Heart right ventricle (tissue), 16 donors: ENCODE results near the gene RCL1. TPM values are rescaled to one million over a fixed set of nuclear protein-coding genes. Genes with fewer than 3 reads are reported as not detected.

Experiments used
- ATAC-seq, 8 donors: fragments of 200-7000 bp; cut with Tn5 transposase; one replicate each; pipeline ENCODE4 v1.9.1; 2020; ENCODE audit warnings: mild to moderate bottlenecking in 8 of 8, moderate library complexity in 8 of 8, moderate number of reproducible peaks in 1 of 8
- DNase-seq, 2 donors: peaks; one replicate each; pipeline ENCODE4 v3.0.0-alpha.2; 2020
- H3K27ac ChIP-seq, 10 donors: fragments of 200-600 bp; sonication (generic) in 2 of 10; one replicate each; pipeline versions ENCODE4 v1.5.0 to v1.8.0; 2020 to 2022; ENCODE audit warnings: mild to moderate bottlenecking in 3 of 10
- H3K27me3 ChIP-seq, 7 donors: fragments of 200-600 bp; one replicate each; pipeline ENCODE4 v1.8.0; 2021 to 2022; ENCODE audit warnings: mild to moderate bottlenecking in 2 of 7
- H3K36me3 ChIP-seq, 9 donors: fragments of 200-600 bp; sonication (generic) in 1 of 9; one replicate each; pipeline versions ENCODE4 v1.5.0 to v1.8.0; 2020 to 2022; ENCODE audit warnings: mild to moderate bottlenecking in 2 of 9
- H3K4me1 ChIP-seq, 9 donors: fragments of 200-600 bp; sonication (generic) in 1 of 9; one replicate each; pipeline versions ENCODE4 v1.5.0 to v1.8.0; 2020 to 2022; ENCODE audit warnings: mild to moderate bottlenecking in 4 of 9
- H3K4me3 ChIP-seq, 10 donors: fragments of 200-600 bp; sonication (generic) in 2 of 10; one replicate each; pipeline versions ENCODE4 v1.5.0 to v1.8.0; 2020 to 2022; ENCODE audit warnings: mild to moderate bottlenecking in 7 of 10, moderate library complexity in 2 of 10
- H3K9me3 ChIP-seq, 11 donors: fragments of 200-600 bp in 10 of 11; sonication (generic) in 2 of 11; one replicate each; pipeline versions ENCODE4 v1.5.0 to v1.8.0; 2013 to 2022; ENCODE audit warnings: mild to moderate bottlenecking in 2 of 11, control low read depth in 1 of 11, moderate library complexity in 1 of 11
- CTCF ChIP-seq, 9 donors: fragments of 200-600 bp; sonication (generic) in 2 of 9; IDR thresholded peaks; one replicate each; pipeline versions ENCODE4 v1.5.0 to v1.8.0; 2021 to 2022; ENCODE audit warnings: antibody characterized with exemption in 9 of 9, mild to moderate bottlenecking in 5 of 9, moderate library complexity in 1 of 9
- WGBS, 2 donors: extraction: QIAGEN DNeasy Blood & Tissue Kit; methylation state at CpG; one replicate each; pipeline ENCODE4 v1.1.7; 2013; ENCODE audit warnings: inconsistent platforms in 1 of 2; 5-methylcytosine and 5-hydroxymethylcytosine counted together
- intact Hi-C, 10 donors: fragments of 100-400 bp; cut with DNase I; formaldehyde crosslinking; loops; one replicate each; pipeline versions ENCODE4 v1.11.1 to v1.14.2; 2022
- polyA plus RNA-seq, 2 donors: library from polyadenylated mRNA; stranded (reverse); fragments of 200-250 nt; gene quantifications; one replicate each; pipeline ENCODE4 v1.2.3, GENCODE V29; 2013
- total RNA-seq, 10 donors: library from RNA; stranded (reverse); fragmentation: NEBNext Ultra II Directional in 3 of 10; extraction: Animal tissue kit (Norgen Biotek cat#: 25700) in 3 of 10; gene quantifications; one replicate each; pipeline versions ENCODE4 v1.2.1 to v1.2.4, GENCODE V29; 2021 to 2023
- donor health status: Arrhythmogenic right ventricular cardiomyopathy.
- donor health status: ischemic (EF 13 %, LVEDD 7.1; RV severe dilation, severe dysfunction).
- donor health status: healthy with polysubstance abuse.
- donor health status: DM: no; HTN: yes; CAD: no.
- donor health status: DM: no; HTN: no; CAD: no.
- donor health status: ischemic (EF 25% LVEDD 6.9; RV normal size, moderate dysfunction).
- donor health status: ischemic (EF 25% LVEDD 5.7; RV mildly dilated, moderate dysfunction).
- donor health status: healthy.
- donor health status: DM: yes; HTN: yes; CAD: no.
- donor health status: Ischemic cardiomyopathy.
- donor health status: ischemic (EF 35%, LVEDD 5.7; RV mildly dilated, moderate dysfunction).
- donor health status: nonischemic (EF 11% LVEDD 7.7; RV severe dilation, severe dysfunction).
- donor health status: DM: yes; HTN: yes; CAD: no.
- donor health status: PGD.
- donor health status: ischemic (EF 29% LVEDD 5.4; RV normal size, mild dysfunction).
- donor health status: nonischemic (EF 23%, LVEDD 6.1; RV moderate dilation, normal function).

RCL1 gene
- total and polyA plus RNA-seq, 12 donors = 4.8 to 9.9 (median 6.8) TPM

DNA sequence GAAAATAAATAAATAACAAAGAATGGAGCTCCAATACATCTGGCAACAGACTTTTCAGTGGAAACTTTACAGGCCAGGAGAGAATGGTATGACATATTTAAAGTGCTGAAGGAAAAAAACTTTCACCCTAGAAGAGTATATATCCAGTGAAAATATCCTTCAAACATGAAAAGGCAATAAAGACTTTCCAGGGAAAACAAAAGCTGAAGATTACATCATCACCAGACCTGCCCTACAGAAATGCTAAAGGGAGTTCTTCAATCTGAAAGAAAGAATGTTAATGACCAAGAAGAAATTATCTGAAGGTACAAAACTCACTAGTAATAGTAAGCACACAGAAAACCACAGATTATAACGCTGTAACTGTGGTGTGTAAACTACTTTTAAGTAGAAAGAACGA lies 8.3 kb upstream of the RCL1 start:
- DNase-seq (no peak), ATAC-seq (no peak)
- H3K4me1 ChIP-seq = no peaks in the 10 kb centered on the region
- no peaks in the 10 kb centered on the region for H3K9me3 ChIP-seq
- no peaks in the 10 kb centered on the region for H3K36me3 ChIP-seq
- H3K27ac ChIP-seq = no peak overlapping the region
- 75 to 79% methylated on average over 2 of the region's 2 CpGs for WGBS, 2 donors
- H3K4me3 ChIP-seq = no peak overlapping the region
- H3K27me3 ChIP-seq = peaks cover 0 to 24% (median 0%) of the 10 kb centered on the region in 7 donors
- intact Hi-C loops = no loop called here
- no peak for TF ChIP-seq CTCF (IDR thresholded peaks at IDR 0.05)

DNA sequence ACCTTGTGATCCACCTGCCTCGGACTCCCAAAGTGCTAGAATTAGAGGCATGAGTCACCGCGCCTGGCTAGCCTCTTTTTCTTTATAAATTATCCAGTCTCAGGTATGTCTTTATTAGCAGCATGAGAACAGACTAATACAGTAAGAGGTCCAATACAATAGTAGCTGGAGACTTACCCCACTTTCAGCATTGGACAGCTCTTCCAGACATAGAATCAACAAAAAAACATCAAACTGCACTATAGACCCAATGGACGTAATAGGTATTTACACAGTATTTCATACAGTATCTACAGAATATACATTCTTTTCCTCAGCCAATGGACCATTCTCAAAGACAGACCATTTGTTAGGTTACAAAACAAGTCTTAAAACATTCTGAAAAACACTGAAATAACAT lies 6.1 kb upstream of the RCL1 start:
- intact Hi-C loops = no loop called here
- ATAC-seq (no peak), DNase-seq (no peak)

DNA sequence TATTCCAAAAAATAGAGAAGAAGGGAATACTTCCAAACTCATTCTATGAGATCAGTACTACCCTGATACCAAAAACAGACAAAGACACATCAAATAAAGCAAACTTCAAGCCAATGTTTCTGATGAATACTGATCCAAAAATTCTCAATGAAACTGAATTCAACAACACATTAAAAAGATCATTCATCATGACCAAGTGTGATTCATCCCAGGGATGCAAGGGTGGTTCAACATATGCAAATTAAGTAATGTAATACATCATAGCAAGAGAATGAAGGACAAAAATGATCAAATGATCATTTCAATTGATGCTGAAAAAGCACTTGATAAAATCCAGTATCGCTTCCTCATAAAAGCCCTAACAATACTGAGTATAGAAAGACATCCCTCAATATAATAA lies 4.9 kb upstream of the RCL1 start:
- TF ChIP-seq CTCF (IDR thresholded peaks at IDR 0.05) = no peak
- ATAC-seq = no peak
- no peaks in the 10 kb centered on the region for H3K9me3 ChIP-seq

More for the DNA sequence above, 6.1 kb upstream of the RCL1 start:
- TF ChIP-seq CTCF (IDR thresholded peaks at IDR 0.05) = no peak
- H3K36me3 ChIP-seq = no peaks in the 10 kb centered on the region
- no peak overlapping the region for H3K27ac ChIP-seq
- H3K9me3 ChIP-seq = no peaks in the 10 kb centered on the region
- WGBS, 2 donors = 96% methylated on average over 4 of the region's 4 CpGs
- peaks cover 0 to under 1% (median 0%) of the 10 kb centered on the region in 9 donors for H3K4me1 ChIP-seq
- peaks cover 0 to 21% (median 0%) of the 10 kb centered on the region in 7 donors for H3K27me3 ChIP-seq
- H3K4me3 ChIP-seq = no peak overlapping the region

DNA sequence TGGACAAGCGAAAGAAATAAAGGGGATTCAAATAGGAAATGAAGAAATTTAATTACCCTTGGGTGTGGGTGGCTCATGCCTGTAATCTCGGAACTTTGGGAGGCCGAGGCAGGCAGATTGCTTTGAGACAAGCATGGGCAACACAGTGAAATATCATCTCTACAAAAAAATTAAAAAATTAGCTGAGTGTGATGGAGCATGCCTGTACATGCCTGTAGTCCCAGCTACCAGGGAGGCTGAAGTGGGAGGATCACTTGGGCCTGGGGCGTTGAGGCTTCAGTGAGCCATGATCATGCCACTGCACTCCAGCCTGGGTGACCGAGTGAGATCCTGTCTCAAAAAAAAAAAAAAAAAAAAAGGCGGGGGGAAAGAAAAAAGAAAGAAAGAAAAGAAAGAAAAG lies 4.0 kb upstream of the RCL1 start:
- H3K27me3 ChIP-seq = peaks cover 0 to 12% (median 0%) of the 10 kb centered on the region in 7 donors
- H3K4me3 ChIP-seq = no peak overlapping the region
- H3K9me3 ChIP-seq = no peaks in the 10 kb centered on the region
- 85 to 93% methylated on average over 5 to 6 of the region's 6 CpGs for whole genome bisulfite sequencing, 2 donors
- H3K27ac ChIP-seq = no peak overlapping the region
- intact Hi-C loops = no loop called here
- TF ChIP-seq CTCF (IDR thresholded peaks at IDR 0.05) = no peak
- no peak for ATAC-seq
- no peaks in the 10 kb centered on the region for H3K36me3 ChIP-seq
- DNase-seq = no peak
- peaks cover 0 to 11% (median 5%) of the 10 kb centered on the region in 9 donors for H3K4me1 ChIP-seq

More for the DNA sequence above, 4.9 kb upstream of the RCL1 start:
- no peak for DNase-seq
- H3K36me3 ChIP-seq = no peaks in the 10 kb centered on the region
- no peak overlapping the region for H3K4me3 ChIP-seq
- peaks cover 0 to 7% (median 3%) of the 10 kb centered on the region in 9 donors for H3K4me1 ChIP-seq
- WGBS, 2 donors = 95 to 97% methylated on average over 1 of the region's 1 CpG
- intact Hi-C loops = no loop called here
- no peak overlapping the region for H3K27ac ChIP-seq
- H3K27me3 ChIP-seq = peaks cover 0 to 12% (median 0%) of the 10 kb centered on the region in 7 donors
